Mesendoderm (in vitro differentiated cells): ENCODE measurements around the gene TMEM121.

Experiments used
- DNase-seq: peaks from one replicate; pipeline ENCODE4 v3.0.0; 2013
- H2AK5ac ChIP-seq: 2 replicates; pipeline ENCODE4 v1.6.1; 2013; ENCODE audit warnings: low read length, inconsistent platforms
- H2BK120ac ChIP-seq: 2 replicates; pipeline ENCODE4 v1.6.1; 2013; ENCODE audit warnings: low read depth, mild to moderate bottlenecking, low read length, moderate library complexity, mixed read lengths
- H2BK15ac ChIP-seq: replicated peaks from 2 replicates; pipeline ENCODE4 v1.6.1; 2013; ENCODE audit warnings: low read depth, mild to moderate bottlenecking, moderate library complexity
- H2BK5ac ChIP-seq: 2 replicates; pipeline ENCODE4 v1.6.1; 2013; ENCODE audit warnings: low read length, inconsistent platforms
- H3K18ac ChIP-seq: 2 replicates; pipeline ENCODE4 v1.6.1; 2013; ENCODE audit warnings: mild to moderate bottlenecking, low read length, mixed read lengths
- H3K23ac ChIP-seq: one replicate; pipeline ENCODE4 v1.6.1; 2013; ENCODE audit warnings: low read length
- H3K27ac ChIP-seq: 2 replicates; pipeline ENCODE4 v1.5.1; 2013; ENCODE audit warnings: low read depth, mild to moderate bottlenecking, inconsistent platforms, low read length, moderate library complexity
- H3K27me3 ChIP-seq: 2 replicates; pipeline ENCODE4 v1.6.1; 2013; ENCODE audit warnings: low read length, control low read depth, mild to moderate bottlenecking, inconsistent platforms; ENCODE audit not compliant: insufficient read depth, poor library complexity
- H3K36me3 ChIP-seq: 2 replicates; pipeline ENCODE4 v1.6.1; 2013; ENCODE audit warnings: low read length, inconsistent platforms; ENCODE audit not compliant: control insufficient read depth, insufficient read depth
- H3K4ac ChIP-seq: one replicate; pipeline ENCODE4 v1.6.1; 2013; ENCODE audit warnings: low read depth, mild to moderate bottlenecking, low read length, moderate library complexity
- H3K4me1 ChIP-seq: 2 replicates; pipeline ENCODE4 v1.6.1; 2013; ENCODE audit warnings: low read depth, low read length, inconsistent platforms; ENCODE audit not compliant: control insufficient read depth
- H3K4me2 ChIP-seq: 2 replicates; pipeline ENCODE4 v1.6.1; 2013; ENCODE audit warnings: low read length
- H3K4me3 ChIP-seq: 2 replicates; pipeline ENCODE4 v1.5.1; 2013; ENCODE audit warnings: mild to moderate bottlenecking, low read length
- H3K56ac ChIP-seq: one replicate; pipeline ENCODE4 v1.6.1; 2013; ENCODE audit warnings: low read length
- H3K79me1 ChIP-seq: 2 replicates; pipeline ENCODE4 v1.6.1; 2013; ENCODE audit warnings: low read length, inconsistent platforms
- H3K79me2 ChIP-seq: 2 replicates; pipeline ENCODE4 v1.6.1; 2013; ENCODE audit warnings: mild to moderate bottlenecking, low read length; ENCODE audit not compliant: control insufficient read depth, insufficient read depth
- H3K9ac ChIP-seq: 2 replicates; pipeline ENCODE4 v1.6.1; 2013; ENCODE audit warnings: low read length, inconsistent platforms
- H4K5ac ChIP-seq: one replicate; pipeline ENCODE4 v1.6.1; 2013; ENCODE audit warnings: low read length
- H4K8ac ChIP-seq: one replicate; pipeline ENCODE4 v1.6.1; 2013; ENCODE audit warnings: low read depth, mild to moderate bottlenecking, control low read depth, low read length, moderate library complexity
- WGBS: extraction: QIAGEN DNeasy Blood & Tissue Kit; methylation state at CpG from one replicate; pipeline ENCODE4 v1.1.7; 2013; ENCODE audit warnings: low lambda C conversion rate, missing lambda C conversion rate; ENCODE audit not compliant: insufficient coverage; ENCODE audit errors: extremely low coverage; 5-methylcytosine and 5-hydroxymethylcytosine counted together

TMEM121 gene

GRCh38 chr14:105497671-105498429, 28.5 kb upstream of the TMEM121 start:
- H3K79me1 ChIP-seq = no peaks in the 10 kb centered on the region
- no peak overlapping the region for H2AK5ac ChIP-seq
- H2BK120ac ChIP-seq = no peak overlapping the region
- no CpG with 5 or more reads among the region's 31 CpGs for WGBS
- no peak overlapping the region for H3K18ac ChIP-seq
- H3K23ac ChIP-seq = no peak overlapping the region
- no peak overlapping the region for H3K56ac ChIP-seq
- no peak overlapping the region for H3K4me3 ChIP-seq
- no peaks in the 10 kb centered on the region for H3K4me1 ChIP-seq
- no peak overlapping the region for H4K8ac ChIP-seq
- no peak for DNase-seq
- no peak overlapping the region for H3K27ac ChIP-seq
- H3K4me2 ChIP-seq = no peak overlapping the region
- no peak overlapping the region for H2BK5ac ChIP-seq
- H3K27me3 ChIP-seq = no peaks in the 10 kb centered on the region
- no peak overlapping the region for H3K9ac ChIP-seq
- H3K79me2 ChIP-seq = no peaks in the 10 kb centered on the region
- H2BK15ac ChIP-seq = no peak overlapping the region
- no peak overlapping the region for H4K5ac ChIP-seq
- H3K36me3 ChIP-seq = no peaks in the 10 kb centered on the region
- H3K4ac ChIP-seq = no peak overlapping the region

- no peak overlapping the region for H3K4me2 ChIP-seq
- H3K4me3 ChIP-seq = no peak overlapping the region
- no CpG with 5 or more reads among the region's 36 CpGs for WGBS
- H3K27ac ChIP-seq = no peak overlapping the region
- no peak overlapping the region for H2BK15ac ChIP-seq
- H4K8ac ChIP-seq = no peak overlapping the region
- H2BK120ac ChIP-seq = no peak overlapping the region
- no peaks in the 10 kb centered on the region for H3K27me3 ChIP-seq
- no peak for DNase-seq
- no peak overlapping the region for H3K23ac ChIP-seq
- no peaks in the 10 kb centered on the region for H3K79me1 ChIP-seq
- no peak overlapping the region for H3K18ac ChIP-seq
- no peaks in the 10 kb centered on the region for H3K4me1 ChIP-seq
- H3K4ac ChIP-seq = no peak overlapping the region
- no peak overlapping the region for H2AK5ac ChIP-seq
- H3K9ac ChIP-seq = no peak overlapping the region
- no peak overlapping the region for H2BK5ac ChIP-seq
- H4K5ac ChIP-seq = no peak overlapping the region
- no peak overlapping the region for H3K56ac ChIP-seq
- H3K36me3 ChIP-seq = no peaks in the 10 kb centered on the region
- H3K79me2 ChIP-seq = no peaks in the 10 kb centered on the region
Observed at GRCh38 chr14:105498430-105499255, 27.7 kb upstream of the TMEM121 start.

GRCh38 chr14:105499256-105500035, 26.9 kb upstream of the TMEM121 start:
- no peak overlapping the region for H3K27ac ChIP-seq
- no CpG with 5 or more reads among the region's 27 CpGs for WGBS
- no peaks in the 10 kb centered on the region for H3K79me1 ChIP-seq
- H3K23ac ChIP-seq = no peak overlapping the region
- H3K9ac ChIP-seq = no peak overlapping the region
- H2BK120ac ChIP-seq = no peak overlapping the region
- no peak for DNase-seq
- H3K56ac ChIP-seq = no peak overlapping the region
- H3K79me2 ChIP-seq = no peaks in the 10 kb centered on the region
- H4K8ac ChIP-seq = no peak overlapping the region
- H2BK5ac ChIP-seq = no peak overlapping the region
- no peak overlapping the region for H3K4me3 ChIP-seq
- H4K5ac ChIP-seq = no peak overlapping the region
- no peaks in the 10 kb centered on the region for H3K4me1 ChIP-seq
- H3K36me3 ChIP-seq = no peaks in the 10 kb centered on the region
- no peak overlapping the region for H3K4me2 ChIP-seq
- H3K27me3 ChIP-seq = no peaks in the 10 kb centered on the region
- H2AK5ac ChIP-seq = no peak overlapping the region
- no peak overlapping the region for H3K4ac ChIP-seq
- no peak overlapping the region for H2BK15ac ChIP-seq
- no peak overlapping the region for H3K18ac ChIP-seq

GRCh38 chr14:105500036-105500725, 26.2 kb upstream of the TMEM121 start:
- Histone ChIP-seq H3K79me1 (no peaks in the 10 kb centered on the region), H3K27me3 (no peaks in the 10 kb centered on the region), H2BK5ac (no peak overlapping the region), H4K5ac (no peak overlapping the region), H3K4me3 (no peak overlapping the region), H2BK120ac (no peak overlapping the region), H3K23ac (no peak overlapping the region), H3K56ac (no peak overlapping the region), H2BK15ac (no peak overlapping the region), H3K9ac (no peak overlapping the region), H3K27ac (no peak overlapping the region), H3K4ac (no peak overlapping the region), H3K4me1 (no peaks in the 10 kb centered on the region), H4K8ac (no peak overlapping the region), H3K18ac (no peak overlapping the region), H3K79me2 (no peaks in the 10 kb centered on the region), H2AK5ac (no peak overlapping the region), H3K4me2 (no peak overlapping the region), H3K36me3 (no peaks in the 10 kb centered on the region)
- no CpG with 5 or more reads among the region's 21 CpGs for WGBS
- DNase-seq = no peak

GRCh38 chr14:105500726-105501101, 25.7 kb upstream of the TMEM121 start:
- no CpG with 5 or more reads among the region's 10 CpGs for WGBS
- H2AK5ac ChIP-seq = no peak overlapping the region

More at GRCh38 chr14:105500726-105501101, 25.7 kb upstream of the TMEM121 start:
- Histone ChIP-seq H3K23ac (no peak overlapping the region), H2BK5ac (no peak overlapping the region), H3K56ac (no peak overlapping the region), H3K36me3 (no peaks in the 10 kb centered on the region), H3K9ac (no peak overlapping the region), H2BK15ac (no peak overlapping the region), H4K5ac (no peak overlapping the region), H2BK120ac (no peak overlapping the region), H4K8ac (no peak overlapping the region), H3K79me1 (no peaks in the 10 kb centered on the region), H3K4ac (no peak overlapping the region), H3K4me3 (no peak overlapping the region), H3K4me1 (no peaks in the 10 kb centered on the region), H3K27ac (no peak overlapping the region), H3K27me3 (no peaks in the 10 kb centered on the region), H3K4me2 (no peak overlapping the region), H3K79me2 (no peaks in the 10 kb centered on the region), H3K18ac (no peak overlapping the region)
- DNase-seq = no peak
